ENCODE results near the gene CROCC2.

GRCh38 chr2:240983996-240984498, 77.9 kb downstream of the CROCC2 start:
- TF ChIP-seq NR3C1 (IDR thresholded peaks at IDR 0.05) (no peak), CTCF (IDR thresholded peaks at IDR 0.05) (no peak), POLR2A (IDR thresholded peaks at IDR 0.05; ENCODE audit: low read length) (no peak), JUN (IDR thresholded peaks at IDR 0.05) (no peak), RAD21 (conservative IDR thresholded peaks at IDR 0.05 in 1 of 2, IDR thresholded peaks at IDR 0.05 in 1 of 2) (no peak), BHLHE40 (IDR thresholded peaks at IDR 0.05; ENCODE audit: low read depth, low read length) (no peak), PHF8 (IDR thresholded peaks at IDR 0.05; ENCODE audit: borderline replicate concordance, low read depth) (no peak), ZFP36 (IDR thresholded peaks at IDR 0.05; ENCODE audit: borderline replicate concordance, partially characterized antibody) (no peak)
